ENCODE data around the gene MTF1.

Gene MTF1

GRCh38 chr1:37828410-37829074 lies 30.9 kb downstream of the MTF1 start:
- TF ChIP-seq CTCF (IDR thresholded peaks at IDR 0.05; ENCODE audit: low read depth, low read length), result no peak
- DNase-seq (ENCODE audit: low read depth, low spot score), result no peak
- in situ Hi-C loops (cut with HindIII; ENCODE audit: low sequenced_read_pairs), result no loop called here
- no peak overlapping the region for H3K4me3 ChIP-seq (ENCODE audit: low read depth, low read length)

- in situ Hi-C loops (cut with HindIII; ENCODE audit: low sequenced_read_pairs), result no loop called here
- no peak for TF ChIP-seq CTCF (IDR thresholded peaks at IDR 0.05; ENCODE audit: low read depth, low read length)
- no peak for DNase-seq (ENCODE audit: low read depth, low spot score)
- H3K4me3 ChIP-seq (ENCODE audit: low read depth, low read length), result no peak overlapping the region
Observed at GRCh38 chr1:37825506-37825905, 33.9 kb downstream of the MTF1 start.

GRCh38 chr1:37824001-37824400 lies 35.4 kb downstream of the MTF1 start:
- DNase-seq (ENCODE audit: low read depth, low spot score), result no peak
- in situ Hi-C loops (cut with HindIII; ENCODE audit: low sequenced_read_pairs), result no loop called here
- no peak overlapping the region for H3K4me3 ChIP-seq (ENCODE audit: low read depth, low read length)
- no peak for TF ChIP-seq CTCF (IDR thresholded peaks at IDR 0.05; ENCODE audit: low read depth, low read length)

- in situ Hi-C loops (cut with HindIII; ENCODE audit: low sequenced_read_pairs), result no loop called here
- DNase-seq (ENCODE audit: low read depth, low spot score), result no peak
- TF ChIP-seq CTCF (IDR thresholded peaks at IDR 0.05; ENCODE audit: low read depth, low read length), result no peak
- no peak overlapping the region for H3K4me3 ChIP-seq (ENCODE audit: low read depth, low read length)
Observed at GRCh38 chr1:37822906-37823815, 36.2 kb downstream of the MTF1 start.

GRCh38 chr1:37821481-37821880 lies 37.9 kb downstream of the MTF1 start:
- no peak for DNase-seq (ENCODE audit: low read depth, low spot score)
- H3K4me3 ChIP-seq (ENCODE audit: low read depth, low read length), result no peak overlapping the region
- TF ChIP-seq CTCF (IDR thresholded peaks at IDR 0.05; ENCODE audit: low read depth, low read length), result no peak
- in situ Hi-C loops (cut with HindIII; ENCODE audit: low sequenced_read_pairs), result no loop called here

- TF ChIP-seq CTCF (IDR thresholded peaks at IDR 0.05; ENCODE audit: low read depth, low read length), result no peak
- in situ Hi-C loops (cut with HindIII; ENCODE audit: low sequenced_read_pairs), result no loop called here
- DNase-seq (ENCODE audit: low read depth, low spot score), result no peak
- H3K4me3 ChIP-seq (ENCODE audit: low read depth, low read length), result no peak overlapping the region
Observed at GRCh38 chr1:37817481-37817880, 41.9 kb downstream of the MTF1 start.
